HUDEP-2 (cell line): ENCODE measurements around the gene AGPAT4.
A peak's percentile ranks its signal among the peaks of the same experiment; 100 is the strongest.

Experiments
- DNase-seq, 76 experiments: peaks; one replicate each; lab custom pipeline; 2025; ENCODE audit not compliant: unreplicated experiment in 76 of 76; lab: John Stamatoyannopoulos, UW

The AGPAT4 gene

GRCh38 chr6:161290751-161291150 is 16.9 kb upstream of the AGPAT4 start:
- no peak for DNase-seq

GRCh38 chr6:161284653-161285052 is 10.8 kb upstream of the AGPAT4 start:
- DNase-seq: no peak

GRCh38 chr6:161281092-161281491 is 7.2 kb upstream of the AGPAT4 start:
- DNase-seq: no peak

- DNase-seq: no peak
Observed at GRCh38 chr6:161279677-161280415, 6.0 kb upstream of the AGPAT4 start.

GRCh38 chr6:161276605-161277155 is 2.8 kb upstream of the AGPAT4 start:
- DNase-seq: no peak

GRCh38 chr6:161274898-161275297 is 1.0 kb upstream of the AGPAT4 start:
- DNase-seq: no peak

- no peak for DNase-seq
Observed at GRCh38 chr6:161274488-161274858, 612 bp upstream of the AGPAT4 start.

GRCh38 chr6:161273274-161273751 is 548 bp downstream of the AGPAT4 start:
- peak in 3 of 76 experiments; percentile 13 to 31 (median 27) for DNase-seq

GRCh38 chr6:161272635-161273273 is 1.1 kb downstream of the AGPAT4 start:
- no peak for DNase-seq

- DNase-seq: no peak
Observed at GRCh38 chr6:161271343-161272030, 2.4 kb downstream of the AGPAT4 start.

GRCh38 chr6:161270116-161270515 is 3.7 kb downstream of the AGPAT4 start:
- DNase-seq: no peak

- DNase-seq: no peak
Observed at GRCh38 chr6:161269310-161269709, 4.6 kb downstream of the AGPAT4 start.

GRCh38 chr6:161268531-161269210 is 5.2 kb downstream of the AGPAT4 start:
- DNase-seq: no peak

GRCh38 chr6:161266513-161267230 is 7.2 kb downstream of the AGPAT4 start:
- no peak for DNase-seq

- DNase-seq: no peak
Observed at GRCh38 chr6:161265975-161266374, 7.9 kb downstream of the AGPAT4 start.

- peak in 68 of 76 experiments; percentile 11 to 89 (median 61) for DNase-seq
Observed at GRCh38 chr6:161265554-161265953, 8.3 kb downstream of the AGPAT4 start.

- no peak for DNase-seq
Observed at GRCh38 chr6:161264181-161264580, 9.7 kb downstream of the AGPAT4 start.

GRCh38 chr6:161261816-161262215 is 12.0 kb downstream of the AGPAT4 start:
- DNase-seq: peak in 34 of 76 experiments; percentile 9 to 67 (median 37)

GRCh38 chr6:161261325-161261724 is 12.5 kb downstream of the AGPAT4 start:
- no peak for DNase-seq

- DNase-seq: no peak
Observed at GRCh38 chr6:161259302-161259701, 14.6 kb downstream of the AGPAT4 start.
